Spinal cord (tissue), 10 donors: ENCODE data around the gene NCBP2. TPM values are rescaled to one million over a fixed set of nuclear protein-coding genes. Genes with fewer than 3 reads are reported as not detected.
A peak's percentile ranks its signal among the peaks of the same experiment; 100 is the strongest.

Source experiments
- DNase-seq, 6 donors: peaks; one replicate each; pipeline versions ENCODE4 v3.0.0 to v3.0.0-alpha.2; 2013 to 2015; ENCODE audit warnings: low spot score in 6 of 6, low read depth in 4 of 6
- H3K27ac ChIP-seq: one replicate; pipeline ENCODE4 v1.5.1; 2013; ENCODE audit warnings: low read depth, low read length, control low read depth
- H3K27me3 ChIP-seq: one replicate; pipeline ENCODE4 v1.6.1; 2013; ENCODE audit warnings: low read length; ENCODE audit not compliant: control insufficient read depth, insufficient read depth
- H3K36me3 ChIP-seq: one replicate; pipeline ENCODE4 v1.6.1; 2013; ENCODE audit warnings: low read length; ENCODE audit not compliant: control insufficient read depth, insufficient read depth
- H3K4me1 ChIP-seq: one replicate; pipeline ENCODE4 v1.6.1; 2013; ENCODE audit warnings: low read length; ENCODE audit not compliant: control insufficient read depth, insufficient read depth
- H3K4me3 ChIP-seq: one replicate; pipeline ENCODE4 v1.5.1; 2013; ENCODE audit warnings: low read depth, low read length, control low read depth
- H3K9me3 ChIP-seq: one replicate; pipeline ENCODE4 v1.6.1; 2013; ENCODE audit warnings: low read length; ENCODE audit not compliant: control insufficient read depth, insufficient read depth
- WGBS: methylation state at CpG from one replicate; pipeline ENCODE4 v1.1.5; 2013; ENCODE audit warnings: missing lambda C conversion rate; ENCODE audit not compliant: insufficient coverage; 5-methylcytosine and 5-hydroxymethylcytosine counted together
- polyA plus RNA-seq, 2 donors: library from polyadenylated mRNA; unstranded; fragments of 120-200 nt; gene quantifications; one replicate each; pipeline ENCODE4 v1.2.1, GENCODE V29; 2013; ENCODE audit not compliant: insufficient read length in 2 of 2
- total RNA-seq, 2 donors: library from RNA; depleted of rRNA in 1 of 2; stranded (reverse); fragments of 120-200 nt in 1 of 2; fragments of >200 nt in 1 of 2; gene quantifications; one replicate each; pipeline versions ENCODE4 v1.2.3 to v1.2.4, GENCODE V29; 2013 to 2014
- donor health status: healthy.

Gene NCBP2
- total and polyA plus RNA-seq, 4 donors = 53.3 to 143 (median 94.1) TPM

- no peaks in the 10 kb centered on the region for H3K27me3 ChIP-seq
- no peak for DNase-seq
- H3K36me3 ChIP-seq = peaks cover 39% of the 10 kb centered on the region
- 1% methylated on average over 25 of the region's 25 CpGs for WGBS
- H3K4me3 ChIP-seq = peak overlapping the region; percentile 98
- no peaks in the 10 kb centered on the region for H3K9me3 ChIP-seq
- H3K4me1 ChIP-seq = peaks cover 18% of the 10 kb centered on the region
- no peak overlapping the region for H3K27ac ChIP-seq
Measured at GRCh38 chr3:196942915-196943277, 568 bp upstream of the NCBP2 start.

GRCh38 chr3:196941729-196942225 lies 551 bp downstream of the NCBP2 start:
- H3K4me3 ChIP-seq = peak overlapping the region; percentile 98
- H3K9me3 ChIP-seq = no peaks in the 10 kb centered on the region
- DNase-seq = no peak
- 0% methylated on average over 28 of the region's 31 CpGs for WGBS
- H3K27ac ChIP-seq = peak overlapping the region; percentile 95
- peaks cover 18% of the 10 kb centered on the region for H3K4me1 ChIP-seq
- no peaks in the 10 kb centered on the region for H3K27me3 ChIP-seq
- peaks cover 36% of the 10 kb centered on the region for H3K36me3 ChIP-seq

- H3K9me3 ChIP-seq = no peaks in the 10 kb centered on the region
- WGBS = 80% methylated on average over 1 of the region's 5 CpGs
- DNase-seq = no peak
- H3K36me3 ChIP-seq = peaks cover 47% of the 10 kb centered on the region
- H3K4me3 ChIP-seq = no peak overlapping the region
- H3K4me1 ChIP-seq = peaks cover 15% of the 10 kb centered on the region
- no peak overlapping the region for H3K27ac ChIP-seq
- H3K27me3 ChIP-seq = no peaks in the 10 kb centered on the region
Measured at GRCh38 chr3:196938576-196938975, 3.8 kb downstream of the NCBP2 start.

GRCh38 chr3:196938124-196938523 lies 4.2 kb downstream of the NCBP2 start:
- Histone ChIP-seq H3K9me3 (no peaks in the 10 kb centered on the region), H3K4me3 (no peak overlapping the region), H3K27ac (no peak overlapping the region)

GRCh38 chr3:196936288-196936687 lies 6.0 kb downstream of the NCBP2 start:
- H3K27me3 ChIP-seq = no peaks in the 10 kb centered on the region
- peaks cover 50% of the 10 kb centered on the region for H3K36me3 ChIP-seq
- no peaks in the 10 kb centered on the region for H3K9me3 ChIP-seq
- H3K4me3 ChIP-seq = no peak overlapping the region
- no peak overlapping the region for H3K27ac ChIP-seq
- DNase-seq = no peak
- whole genome bisulfite sequencing = 92% methylated on average over 3 of the region's 3 CpGs
- H3K4me1 ChIP-seq = peaks cover 12% of the 10 kb centered on the region

More at GRCh38 chr3:196938124-196938523, 4.2 kb downstream of the NCBP2 start:
- DNase-seq = no peak
- peaks cover 48% of the 10 kb centered on the region for H3K36me3 ChIP-seq
- H3K4me1 ChIP-seq = peaks cover 12% of the 10 kb centered on the region
- no peaks in the 10 kb centered on the region for H3K27me3 ChIP-seq
- 75% methylated on average over 1 of the region's 2 CpGs for WGBS

- peaks cover 36% of the 10 kb centered on the region for H3K36me3 ChIP-seq
- WGBS = no CpG with 5 or more reads among the region's 3 CpGs
Measured at GRCh38 chr3:196932600-196932999, 9.7 kb downstream of the NCBP2 start.

GRCh38 chr3:196931828-196932587 lies 10.3 kb downstream of the NCBP2 start:
- Histone ChIP-seq H3K9me3 (no peaks in the 10 kb centered on the region), H3K36me3 (peaks cover 32% of the 10 kb centered on the region), H3K27me3 (no peaks in the 10 kb centered on the region), H3K27ac (no peak overlapping the region), H3K4me1 (no peaks in the 10 kb centered on the region), H3K4me3 (no peak overlapping the region)
- WGBS = 89% methylated on average over 7 of the region's 12 CpGs
- no peak for DNase-seq

More at GRCh38 chr3:196932600-196932999, 9.7 kb downstream of the NCBP2 start:
- no peaks in the 10 kb centered on the region for H3K4me1 ChIP-seq
- no peak for DNase-seq
- H3K4me3 ChIP-seq = no peak overlapping the region
- H3K27me3 ChIP-seq = no peaks in the 10 kb centered on the region
- H3K9me3 ChIP-seq = no peaks in the 10 kb centered on the region
- H3K27ac ChIP-seq = no peak overlapping the region

- 100% methylated on average over 1 of the region's 4 CpGs for WGBS
- H3K36me3 ChIP-seq = peaks cover 24% of the 10 kb centered on the region
- DNase-seq = no peak
- no peak overlapping the region for H3K27ac ChIP-seq
- H3K9me3 ChIP-seq = no peaks in the 10 kb centered on the region
- H3K4me1 ChIP-seq = no peaks in the 10 kb centered on the region
- H3K27me3 ChIP-seq = no peaks in the 10 kb centered on the region
- H3K4me3 ChIP-seq = no peak overlapping the region
Measured at GRCh38 chr3:196931157-196931556, 11.2 kb downstream of the NCBP2 start.

GRCh38 chr3:196927571-196928453 lies 14.5 kb downstream of the NCBP2 start:
- no peak for DNase-seq
- no peaks in the 10 kb centered on the region for H3K4me1 ChIP-seq
- no peaks in the 10 kb centered on the region for H3K27me3 ChIP-seq
- no peak overlapping the region for H3K4me3 ChIP-seq
- no peak overlapping the region for H3K27ac ChIP-seq
- WGBS = 93% methylated on average over 3 of the region's 7 CpGs
- peaks cover 6% of the 10 kb centered on the region for H3K36me3 ChIP-seq
- no peaks in the 10 kb centered on the region for H3K9me3 ChIP-seq
